HEK293T (cell line): ENCODE measurements around the gene XRN2.

ENCODE experiments used
- ARNT ChIP-seq: fragments of 450-650 bp; IDR thresholded peaks from 2 replicates; pipeline ENCODE4 v1.6.1; 2017; ENCODE audit warnings: mild to moderate bottlenecking
- BHLHE40 ChIP-seq: fragments of 450-650 bp; IDR thresholded peaks from 2 replicates; pipeline ENCODE4 v1.6.1; 2016; ENCODE audit warnings: mild to moderate bottlenecking, moderate library complexity, borderline replicate concordance
- CTBP1 ChIP-seq: fragments of 450-650 bp; IDR thresholded peaks from 2 replicates; pipeline ENCODE4 v1.6.1; 2016; ENCODE audit warnings: borderline replicate concordance
- ELF4 ChIP-seq: fragments of 450-650 bp; IDR thresholded peaks from 2 replicates; pipeline ENCODE4 v1.6.1; 2017; ENCODE audit warnings: antibody characterized with exemption
- FOXA1 ChIP-seq: fragments of 450-650 bp; IDR thresholded peaks from 2 replicates; pipeline ENCODE4 v1.6.1; 2016; ENCODE audit warnings: mild to moderate bottlenecking
- FOXK2 ChIP-seq: fragments of 450-650 bp; IDR thresholded peaks from 2 replicates; pipeline ENCODE4 v1.6.1; 2016; ENCODE audit warnings: mild to moderate bottlenecking
- FOXM1 ChIP-seq: fragments of 450-650 bp; IDR thresholded peaks from 2 replicates; pipeline ENCODE4 v1.6.1; 2017; ENCODE audit warnings: mild to moderate bottlenecking, borderline replicate concordance
- LEF1 ChIP-seq: fragments of 450-650 bp; IDR thresholded peaks from 2 replicates; pipeline ENCODE4 v1.6.1; 2017; ENCODE audit warnings: mild to moderate bottlenecking, borderline replicate concordance
- NFRKB ChIP-seq: fragments of 450-650 bp; IDR thresholded peaks from 2 replicates; pipeline ENCODE4 v1.6.1; 2016; ENCODE audit warnings: mild to moderate bottlenecking, moderate library complexity
- SP1 ChIP-seq: fragments of 450-650 bp; IDR thresholded peaks from 2 replicates; pipeline ENCODE4 v1.6.1; 2017
- SUZ12 ChIP-seq: fragments of 450-650 bp; IDR thresholded peaks from 2 replicates; pipeline ENCODE4 v1.6.1; 2016; ENCODE audit warnings: mild to moderate bottlenecking
- TARDBP ChIP-seq: fragments of 450-650 bp; IDR thresholded peaks from 2 replicates; pipeline ENCODE4 v1.6.1; 2016
- ZNF384 ChIP-seq: fragments of 450-650 bp; IDR thresholded peaks from 2 replicates; pipeline ENCODE4 v1.6.1; 2016
- TF ChIP-seq, protein P1 (sequence below): fragments of 450-650 bp; IDR thresholded peaks from 2 replicates; pipeline ENCODE4 v1.6.1; 2016

DNA sequence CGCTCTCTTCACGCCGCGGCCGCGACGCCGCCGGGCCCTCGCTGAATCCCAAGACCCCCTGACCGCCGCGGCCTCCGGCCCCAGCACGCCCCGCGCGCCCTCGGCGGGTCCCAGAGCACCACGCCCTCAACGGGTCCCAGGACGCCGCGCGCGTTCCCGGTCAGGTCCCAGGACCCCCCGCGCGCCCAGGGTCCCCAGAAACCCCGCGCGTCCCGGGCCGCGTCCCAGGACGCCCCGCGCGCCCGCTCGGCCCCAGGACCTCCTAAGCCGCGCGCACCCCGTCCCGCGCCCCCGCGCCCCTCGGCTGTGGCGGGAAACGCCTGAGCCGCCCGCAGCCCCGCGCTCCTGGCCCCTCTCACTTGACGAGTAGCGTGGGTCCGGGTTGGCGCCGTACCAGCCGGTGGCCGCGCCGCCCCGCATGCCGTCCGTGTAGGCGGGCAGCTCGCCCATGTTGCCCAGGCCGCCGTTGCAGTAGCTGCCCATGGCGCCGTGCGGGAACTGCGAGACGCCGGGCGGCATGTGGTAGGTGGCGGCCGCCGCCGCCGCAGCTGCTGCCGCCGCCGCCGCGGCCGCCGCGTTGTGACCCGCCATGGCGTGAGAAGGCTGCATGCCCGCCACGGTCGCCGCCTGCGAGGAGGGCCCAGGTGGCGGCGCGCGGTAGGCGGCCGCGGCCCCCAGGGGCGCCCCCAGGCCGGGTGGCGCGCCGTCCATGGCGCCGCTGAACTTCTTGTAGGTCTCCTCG, 93.6 kb downstream of the XRN2 start:
- peak; percentile 57 for TF ChIP-seq ARNT
- no peak for TF ChIP-seq FOXM1
- no peak for TF ChIP-seq SP1
- no peak for TF ChIP-seq FOXA1
- no peak for TF ChIP-seq TARDBP
- TF ChIP-seq CTBP1, result no peak
- no peak for TF ChIP-seq SUZ12
- no peak for TF ChIP-seq FOXK2
- no peak for TF ChIP-seq NFRKB
- TF ChIP-seq BHLHE40, result no peak
- no peak for TF ChIP-seq ZNF384
- TF ChIP-seq, protein P1, sequence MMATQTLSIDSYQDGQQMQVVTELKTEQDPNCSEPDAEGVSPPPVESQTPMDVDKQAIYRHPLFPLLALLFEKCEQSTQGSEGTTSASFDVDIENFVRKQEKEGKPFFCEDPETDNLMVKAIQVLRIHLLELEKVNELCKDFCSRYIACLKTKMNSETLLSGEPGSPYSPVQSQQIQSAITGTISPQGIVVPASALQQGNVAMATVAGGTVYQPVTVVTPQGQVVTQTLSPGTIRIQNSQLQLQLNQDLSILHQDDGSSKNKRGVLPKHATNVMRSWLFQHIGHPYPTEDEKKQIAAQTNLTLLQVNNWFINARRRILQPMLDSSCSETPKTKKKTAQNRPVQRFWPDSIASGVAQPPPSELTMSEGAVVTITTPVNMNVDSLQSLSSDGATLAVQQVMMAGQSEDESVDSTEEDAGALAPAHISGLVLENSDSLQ, result no peak
- no peak for TF ChIP-seq ELF4
- TF ChIP-seq LEF1, result no peak
